Sigmoid colon (tissue), 4 donors: ENCODE data around the gene SLC25A13.

Source experiments
- CTCF ChIP-seq, 4 experiments: fragments of 450-650 bp in 3 of 4; fragments of 200-600 bp in 1 of 4; IDR thresholded peaks; one replicate each; pipeline ENCODE4 v1.5.1; 2016 to 2019; ENCODE audit warnings: antibody characterized with exemption in 4 of 4, mild to moderate bottlenecking in 3 of 4, moderate library complexity in 2 of 4
- EP300 ChIP-seq, 4 donors: sonication (generic); formaldehyde crosslinking; IDR thresholded peaks; one replicate each; pipeline ENCODE4 v1.6.1; 2017; ENCODE audit warnings: antibody characterized with exemption in 4 of 4
- POLR2A ChIP-seq, 2 donors: fragments of 450-650 bp; IDR thresholded peaks; one replicate each; pipeline ENCODE4 v1.6.1; 2016; ENCODE audit warnings: antibody characterized with exemption in 2 of 2, mild to moderate bottlenecking in 2 of 2, moderate library complexity in 2 of 2

- TF ChIP-seq POLR2A (IDR thresholded peaks at IDR 0.05) (no peak), CTCF (IDR thresholded peaks at IDR 0.05) (no peak), EP300 (IDR thresholded peaks at IDR 0.05) (no peak)
These were observed 185.2 kb downstream of the SLC25A13 start for GRCh38 chr7:96136600-96137239.
